ENCODE results near the gene GJA3.

GJA3 gene

DNA sequence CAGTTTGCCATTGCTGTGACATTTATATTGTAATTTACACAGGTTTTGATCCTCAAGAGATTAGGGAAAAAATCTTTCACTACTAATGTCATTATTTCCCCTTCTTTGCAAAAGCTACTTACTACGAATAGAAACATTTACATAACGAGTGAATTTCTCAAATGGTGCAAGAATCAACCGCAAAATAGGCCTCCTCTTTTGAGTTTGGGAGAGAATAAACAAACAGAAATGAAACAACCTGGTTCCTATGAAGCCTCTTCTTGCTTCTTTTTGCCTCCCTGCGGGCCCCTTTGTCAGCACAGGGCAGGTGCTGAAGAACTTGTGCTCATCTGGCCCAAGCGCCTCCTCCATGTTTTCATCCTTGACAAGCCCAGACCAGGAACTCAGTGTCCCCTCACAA, 10.1 kb upstream of the GJA3 start:
- TF ChIP-seq, protein P1, sequence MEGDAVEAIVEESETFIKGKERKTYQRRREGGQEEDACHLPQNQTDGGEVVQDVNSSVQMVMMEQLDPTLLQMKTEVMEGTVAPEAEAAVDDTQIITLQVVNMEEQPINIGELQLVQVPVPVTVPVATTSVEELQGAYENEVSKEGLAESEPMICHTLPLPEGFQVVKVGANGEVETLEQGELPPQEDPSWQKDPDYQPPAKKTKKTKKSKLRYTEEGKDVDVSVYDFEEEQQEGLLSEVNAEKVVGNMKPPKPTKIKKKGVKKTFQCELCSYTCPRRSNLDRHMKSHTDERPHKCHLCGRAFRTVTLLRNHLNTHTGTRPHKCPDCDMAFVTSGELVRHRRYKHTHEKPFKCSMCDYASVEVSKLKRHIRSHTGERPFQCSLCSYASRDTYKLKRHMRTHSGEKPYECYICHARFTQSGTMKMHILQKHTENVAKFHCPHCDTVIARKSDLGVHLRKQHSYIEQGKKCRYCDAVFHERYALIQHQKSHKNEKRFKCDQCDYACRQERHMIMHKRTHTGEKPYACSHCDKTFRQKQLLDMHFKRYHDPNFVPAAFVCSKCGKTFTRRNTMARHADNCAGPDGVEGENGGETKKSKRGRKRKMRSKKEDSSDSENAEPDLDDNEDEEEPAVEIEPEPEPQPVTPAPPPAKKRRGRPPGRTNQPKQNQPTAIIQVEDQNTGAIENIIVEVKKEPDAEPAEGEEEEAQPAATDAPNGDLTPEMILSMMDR (IDR thresholded peaks at IDR 0.05; ENCODE audit: low read depth, low read length) = no peak
- DNase-seq (ENCODE audit: extremely low read depth, low read depth) = no peak

DNA sequence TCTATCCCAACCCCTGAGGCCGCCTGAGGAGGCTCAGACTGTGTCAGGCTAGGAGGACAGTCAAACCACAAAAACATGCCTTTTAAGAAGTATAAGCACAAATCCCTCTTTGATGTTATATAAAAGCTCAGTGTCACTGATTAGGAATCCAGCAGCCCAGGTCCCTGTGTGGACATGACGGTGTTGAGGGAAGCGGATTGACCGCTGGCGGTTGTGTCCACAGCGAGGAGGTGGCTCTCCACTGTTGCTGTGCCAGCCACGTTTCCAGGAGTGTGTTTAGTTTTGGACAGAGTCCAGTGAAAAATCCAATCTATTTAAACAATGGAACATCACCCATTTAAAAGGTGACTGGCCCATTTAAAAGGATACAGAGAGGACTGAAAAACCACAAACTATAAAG, 7.5 kb upstream of the GJA3 start:
- TF ChIP-seq, protein P1 (IDR thresholded peaks at IDR 0.05; ENCODE audit: low read depth, low read length) = no peak
- DNase-seq (ENCODE audit: extremely low read depth, low read depth) = no peak

DNA sequence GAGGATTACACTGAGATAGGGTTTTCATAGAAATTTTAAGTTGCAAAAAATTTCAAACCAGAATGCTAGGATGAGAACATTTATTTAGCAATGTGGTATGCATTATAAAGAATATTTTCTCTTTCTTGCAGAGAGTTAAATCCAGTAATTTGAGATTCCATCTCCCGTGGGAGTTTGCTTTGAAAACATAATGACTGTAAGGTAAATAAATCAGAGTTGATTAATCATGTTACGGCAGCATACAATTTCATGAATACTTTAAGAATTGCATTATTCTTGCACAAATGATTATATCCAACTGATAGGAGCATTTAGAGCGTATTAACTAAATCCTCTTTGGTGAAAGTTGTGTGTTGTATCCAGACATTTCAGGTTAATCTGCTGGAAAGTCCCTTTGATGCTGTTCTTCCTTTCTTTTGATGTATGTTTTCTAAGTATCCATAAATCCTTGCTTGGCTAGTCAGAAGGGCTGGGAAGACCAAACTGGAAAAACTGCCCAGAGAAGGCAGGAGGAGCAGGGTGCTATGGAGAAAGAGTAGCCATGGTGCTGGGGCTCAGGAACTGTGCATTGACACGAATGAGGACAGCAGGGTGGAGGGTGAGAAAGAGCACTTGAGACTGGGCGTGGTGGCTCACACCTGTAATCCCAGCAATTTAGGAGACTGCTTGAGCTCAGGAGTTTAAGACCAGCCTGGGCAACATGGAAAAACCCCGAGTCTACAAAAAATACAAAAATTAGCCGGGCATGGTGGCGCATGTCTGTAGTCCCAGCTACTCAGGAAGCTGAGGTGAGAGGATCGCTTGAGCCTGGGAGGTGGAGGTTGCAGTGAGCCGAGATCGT, 4.8 kb upstream of the GJA3 start:
- TF ChIP-seq, protein P1 (IDR thresholded peaks at IDR 0.05; ENCODE audit: low read depth, low read length) = no peak
- DNase-seq (ENCODE audit: extremely low read depth, low read depth) = no peak

DNA sequence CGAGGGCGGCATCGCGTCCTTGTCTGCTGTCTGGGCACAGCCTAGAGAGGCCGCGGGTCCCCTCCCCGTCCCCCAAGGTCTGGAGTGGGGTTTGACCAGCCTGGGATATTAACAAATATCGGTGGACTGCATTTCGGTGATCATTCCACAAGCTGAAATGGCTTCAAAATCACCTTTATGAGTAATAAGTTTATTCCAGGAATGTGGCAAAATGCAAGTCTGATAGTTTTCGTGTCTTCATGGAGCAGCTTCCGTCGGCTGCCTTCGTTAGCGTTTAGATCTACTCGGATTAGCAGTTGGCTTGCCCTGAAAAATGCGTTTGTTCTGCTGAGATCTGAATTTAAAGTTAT, 1.1 kb upstream of the GJA3 start:
- TF ChIP-seq, protein P1 (IDR thresholded peaks at IDR 0.05; ENCODE audit: low read depth, low read length) = no peak
- no peak for DNase-seq (ENCODE audit: extremely low read depth, low read depth)

DNA sequence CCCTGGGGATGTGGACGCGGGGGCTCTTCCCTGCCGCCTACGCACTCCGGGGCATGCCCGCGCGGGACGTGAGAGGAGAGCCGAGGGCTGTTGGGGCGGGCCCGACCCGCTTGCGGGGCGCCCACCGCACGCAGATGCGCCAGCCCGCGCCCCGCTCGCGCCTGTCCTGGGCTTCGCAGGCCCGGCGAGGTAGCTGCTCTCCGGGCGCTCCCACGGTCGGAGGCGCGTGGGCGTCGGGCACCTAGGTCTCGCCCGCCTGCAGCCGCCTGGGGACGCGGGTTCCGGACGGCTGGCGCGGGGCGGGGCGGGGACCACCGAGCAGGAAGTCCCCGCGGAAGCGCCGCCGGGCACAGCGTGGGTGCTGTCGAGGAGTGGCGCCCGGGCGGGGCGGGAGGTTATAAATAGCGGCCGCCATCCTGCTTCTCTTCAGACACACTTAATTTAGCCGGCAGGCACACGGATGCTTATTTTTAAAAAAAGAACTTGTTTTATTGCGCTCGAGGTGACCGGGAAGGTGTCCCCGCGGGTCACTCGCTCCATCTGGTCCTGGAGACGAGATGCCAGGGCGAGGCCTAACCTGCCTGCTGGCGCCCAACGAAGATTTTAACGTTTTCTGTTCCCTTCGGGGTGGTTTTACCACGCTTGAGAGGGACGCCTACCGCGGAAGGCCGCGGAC, 561 bp upstream of the GJA3 start:
- no peak for DNase-seq (ENCODE audit: extremely low read depth, low read depth)
- TF ChIP-seq, protein P1 (IDR thresholded peaks at IDR 0.05; ENCODE audit: low read depth, low read length) = no peak

DNA sequence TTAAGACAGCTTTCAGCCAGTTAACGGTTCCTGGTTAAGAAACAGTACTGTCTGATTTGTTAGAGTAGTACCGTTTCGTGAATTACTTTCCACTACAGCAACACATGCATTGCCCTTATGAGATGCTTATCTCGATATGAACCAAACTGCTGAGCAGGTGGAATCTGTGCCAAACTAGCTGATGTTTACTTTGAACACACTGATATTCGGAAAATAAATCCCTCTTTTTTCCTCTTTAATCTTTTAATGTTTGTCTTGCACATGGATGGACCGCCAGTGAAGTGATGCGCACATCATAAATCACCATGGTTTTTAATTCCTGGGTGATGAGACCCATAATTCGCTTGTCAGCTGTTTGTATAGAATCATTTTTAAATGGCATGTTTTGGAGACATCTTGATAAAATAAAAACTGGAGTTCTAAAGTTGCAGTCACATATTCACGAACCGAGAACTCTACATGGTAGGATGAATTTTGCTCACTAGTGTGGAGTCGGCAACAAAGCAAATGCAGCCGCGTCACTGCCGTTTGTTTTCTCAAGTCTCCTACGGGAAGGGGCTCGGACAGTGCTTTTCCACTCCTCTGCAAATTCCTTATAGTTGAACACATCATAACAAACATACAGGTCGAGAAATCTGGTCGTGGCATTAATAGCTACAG, 1.1 kb downstream of the GJA3 start:
- DNase-seq (ENCODE audit: extremely low read depth, low read depth) = no peak

More for the DNA sequence above, 1.1 kb downstream of the GJA3 start:
- TF ChIP-seq, protein P1 (IDR thresholded peaks at IDR 0.05; ENCODE audit: low read depth, low read length) = no peak
